SKM-1 treated with dmso at 0.1 percent for 144 hours (cell line): ENCODE measurements around the gene RSRC2.
"Not testable (repeated sequence)": the region's sequence is repeated elsewhere in the genome, so short reads cannot be mapped to it uniquely, and the experiment has no call there.

Experiments used
- DNase-seq: peaks from one replicate; lab custom pipeline; 2025; ENCODE audit not compliant: unreplicated experiment; lab: John Stamatoyannopoulos, UW

RSRC2 gene, protein sequence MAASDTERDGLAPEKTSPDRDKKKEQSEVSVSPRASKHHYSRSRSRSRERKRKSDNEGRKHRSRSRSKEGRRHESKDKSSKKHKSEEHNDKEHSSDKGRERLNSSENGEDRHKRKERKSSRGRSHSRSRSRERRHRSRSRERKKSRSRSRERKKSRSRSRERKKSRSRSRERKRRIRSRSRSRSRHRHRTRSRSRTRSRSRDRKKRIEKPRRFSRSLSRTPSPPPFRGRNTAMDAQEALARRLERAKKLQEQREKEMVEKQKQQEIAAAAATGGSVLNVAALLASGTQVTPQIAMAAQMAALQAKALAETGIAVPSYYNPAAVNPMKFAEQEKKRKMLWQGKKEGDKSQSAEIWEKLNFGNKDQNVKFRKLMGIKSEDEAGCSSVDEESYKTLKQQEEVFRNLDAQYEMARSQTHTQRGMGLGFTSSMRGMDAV

DNA sequence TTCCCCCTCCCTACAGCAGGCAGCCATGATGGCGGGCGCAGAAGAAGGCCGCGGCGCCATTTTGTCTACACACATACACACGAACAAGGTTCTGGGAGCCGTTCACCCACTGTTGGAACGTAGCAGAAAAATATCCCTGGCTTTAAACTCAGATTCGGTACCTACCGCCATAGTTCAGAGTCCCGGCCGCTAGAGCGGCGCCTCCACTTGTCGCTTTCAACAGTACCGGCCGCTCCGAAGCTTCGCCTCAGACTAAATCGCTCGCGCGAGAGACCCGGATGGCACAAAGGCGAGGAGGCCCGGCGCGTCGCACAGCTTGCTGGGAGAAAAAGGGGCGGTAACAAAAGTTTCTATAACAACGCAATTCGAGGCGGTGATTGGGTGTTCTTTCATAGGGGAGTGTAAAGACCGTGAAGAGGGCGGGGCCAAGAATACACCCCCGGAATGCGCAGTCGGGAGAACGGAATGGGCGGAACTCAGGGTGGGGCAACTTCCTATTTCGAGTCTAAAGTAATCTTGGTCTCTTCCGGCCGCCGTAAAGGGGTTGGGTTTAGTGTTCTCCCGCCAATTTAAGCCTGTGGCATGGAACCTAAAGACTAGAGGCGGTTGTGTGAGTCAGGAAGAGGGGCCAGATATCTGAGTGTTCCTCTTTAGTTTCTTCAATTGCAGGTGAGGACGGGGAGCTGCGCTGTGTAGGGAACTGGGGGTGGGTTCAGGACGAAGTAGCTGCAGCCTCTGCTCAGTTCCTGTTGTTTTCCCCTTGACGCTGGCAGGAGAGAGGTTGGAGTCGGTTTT lies at the start of gene RSRC2, which contains the start of gene KNTC1:
Gene RSRC2 (minus strand): TSS at position 254 of the 795 bp plus-strand sequence. CDS start 83 bp downstream, at position 171.
Gene KNTC1 (plus strand): TSS at position 567 of the 795 bp plus-strand sequence. CDS start 2,815 bp downstream, outside the sequence.
- DNase-seq: peak; percentile 93

DNA sequence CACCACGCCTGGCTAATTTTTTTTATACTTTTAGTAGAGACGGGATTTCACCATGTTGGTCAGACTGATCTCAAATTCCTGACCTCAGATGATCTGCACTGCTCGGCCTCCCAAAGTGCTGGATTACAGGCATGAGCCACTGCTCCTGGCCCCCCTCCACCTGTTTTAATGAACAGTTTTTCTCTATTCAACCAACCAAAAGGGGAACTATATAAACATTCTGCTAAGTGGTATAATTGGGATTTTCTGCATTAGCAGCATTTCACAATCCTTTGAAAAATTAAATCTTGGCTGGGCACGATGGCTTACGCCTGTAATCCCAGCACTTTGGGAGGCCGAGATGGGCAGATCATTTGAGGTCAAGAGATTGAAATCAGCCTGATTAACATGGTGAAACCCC lies 45.1 kb upstream of the RSRC2 start:
- no peak for DNase-seq

GRCh38 chr12:122570006-122570405 lies 43.3 kb upstream of the RSRC2 start:
- DNase-seq: not testable (repeated sequence)

DNA sequence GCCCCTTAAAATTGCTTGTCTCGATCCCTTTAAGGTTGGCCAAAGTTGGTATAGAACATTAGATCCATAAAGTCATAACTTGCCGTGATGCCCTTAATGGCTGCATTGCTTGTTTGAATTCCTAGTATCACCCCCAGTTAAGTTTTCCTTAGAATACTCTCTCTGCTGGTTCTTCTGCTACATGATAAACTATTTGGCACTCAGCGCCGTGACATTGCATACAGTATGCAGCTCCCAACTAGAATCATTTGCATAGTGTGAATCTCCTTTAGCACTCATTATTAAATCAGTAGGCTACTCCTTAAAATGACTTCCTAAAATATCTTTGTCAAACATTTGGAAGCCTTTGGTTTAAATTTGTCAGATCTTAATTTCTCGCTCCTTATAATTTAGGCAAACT lies 42.6 kb upstream of the RSRC2 start:
- no peak for DNase-seq

DNA sequence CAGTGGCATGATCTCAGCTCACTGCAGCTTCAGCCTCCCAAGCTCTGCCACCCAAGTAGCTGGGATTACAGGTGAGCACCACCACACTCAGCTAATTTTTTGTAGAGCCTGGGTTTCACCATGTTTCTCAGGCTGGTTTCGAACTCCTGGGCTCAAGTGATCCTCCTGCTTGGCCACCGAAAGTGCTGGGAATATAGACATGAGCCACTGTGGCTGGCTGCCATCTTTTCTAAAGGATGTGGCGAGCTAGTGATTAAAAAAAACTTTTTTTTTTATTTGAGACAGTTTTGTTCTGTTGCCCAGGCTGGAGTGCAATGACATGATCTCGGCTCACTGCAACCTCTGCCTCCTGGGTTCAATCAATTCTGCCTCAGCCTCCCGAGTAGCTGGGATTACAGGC lies 40.1 kb upstream of the RSRC2 start:
- not testable (repeated sequence) for DNase-seq

DNA sequence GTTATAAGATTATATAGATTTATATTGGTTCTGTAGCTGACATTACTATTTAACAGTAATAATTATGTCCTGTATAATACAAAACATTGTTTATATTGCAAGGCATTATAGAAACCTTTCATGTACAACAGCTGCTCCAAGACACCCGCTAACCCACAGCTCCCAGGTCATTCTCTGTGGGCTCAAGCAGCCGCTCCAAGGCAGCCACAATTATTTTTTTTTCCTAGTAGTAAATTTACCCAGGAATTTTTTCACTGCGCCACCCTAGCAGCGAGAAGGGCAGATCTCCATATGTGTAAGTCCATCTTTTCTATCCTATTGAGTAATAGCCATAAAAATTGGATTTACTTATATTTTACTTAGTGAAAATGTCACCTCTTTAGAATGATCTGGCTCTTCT lies 36.6 kb upstream of the RSRC2 start:
- no peak for DNase-seq

- DNase-seq: no peak
Measured at GRCh38 chr12:122560138-122560537, 33.4 kb upstream of the RSRC2 start.

- no peak for DNase-seq
Measured at GRCh38 chr12:122558745-122559641, 32.3 kb upstream of the RSRC2 start.

DNA sequence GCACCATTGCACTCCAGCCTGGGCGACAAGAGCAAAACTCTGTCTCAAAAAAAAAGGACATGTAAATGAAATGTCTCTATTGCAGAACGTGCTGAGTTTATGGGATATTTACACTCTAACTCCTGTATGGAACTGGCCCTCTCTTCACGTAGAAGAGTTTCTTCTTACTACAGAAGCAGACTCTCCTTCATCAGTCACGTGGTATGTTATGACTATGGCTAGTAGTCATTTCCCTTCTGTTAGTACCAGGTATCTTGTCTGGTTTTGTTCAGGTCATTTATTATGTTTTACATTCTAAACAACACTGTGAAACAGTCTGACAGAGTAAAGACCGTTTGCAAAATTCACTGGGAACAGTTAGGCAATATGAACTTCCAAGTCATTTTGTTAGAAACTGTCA lies 20.6 kb upstream of the RSRC2 start:
- no peak for DNase-seq

GRCh38 chr12:122545855-122546254 lies 19.1 kb upstream of the RSRC2 start:
- no peak for DNase-seq

DNA sequence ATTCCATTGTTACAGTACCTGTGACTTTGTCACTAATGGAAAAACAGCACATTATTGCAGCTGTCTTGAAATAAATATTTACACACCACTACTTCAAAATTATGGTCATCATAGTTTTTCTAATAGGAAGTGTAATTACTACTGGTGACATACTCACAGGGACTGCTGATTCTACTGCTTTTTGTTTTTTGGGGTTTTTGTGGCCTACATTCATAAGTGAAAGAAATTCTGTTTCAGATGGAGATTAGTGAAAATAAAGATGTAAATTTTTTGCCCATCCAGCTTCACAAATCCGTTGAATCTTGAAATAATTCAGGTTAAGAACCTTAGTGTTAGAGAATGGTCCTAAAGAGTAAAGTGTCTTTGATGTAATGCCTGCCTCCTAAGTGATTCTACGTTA lies 17.8 kb upstream of the RSRC2 start:
- DNase-seq: no peak

DNA sequence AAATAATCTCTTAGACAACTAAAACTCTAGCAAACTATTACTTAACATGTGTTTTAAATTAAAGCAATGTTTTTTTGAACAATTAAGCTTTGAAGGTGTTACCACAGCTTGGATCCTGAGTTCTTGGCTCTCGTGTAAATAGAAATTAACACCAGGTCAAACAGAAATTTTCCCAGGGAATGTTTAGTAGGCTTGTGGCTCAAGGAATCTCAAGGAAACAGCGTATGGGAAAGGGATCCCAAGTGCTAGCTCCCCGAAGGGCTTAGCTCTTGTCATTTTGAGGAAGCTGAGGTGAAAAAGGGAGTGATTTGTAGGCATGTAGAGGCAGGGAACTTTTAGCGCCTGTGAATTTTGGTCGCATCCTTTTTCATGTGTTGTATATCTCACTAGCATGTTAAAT lies 11.8 kb upstream of the RSRC2 start:
- DNase-seq: no peak

DNA sequence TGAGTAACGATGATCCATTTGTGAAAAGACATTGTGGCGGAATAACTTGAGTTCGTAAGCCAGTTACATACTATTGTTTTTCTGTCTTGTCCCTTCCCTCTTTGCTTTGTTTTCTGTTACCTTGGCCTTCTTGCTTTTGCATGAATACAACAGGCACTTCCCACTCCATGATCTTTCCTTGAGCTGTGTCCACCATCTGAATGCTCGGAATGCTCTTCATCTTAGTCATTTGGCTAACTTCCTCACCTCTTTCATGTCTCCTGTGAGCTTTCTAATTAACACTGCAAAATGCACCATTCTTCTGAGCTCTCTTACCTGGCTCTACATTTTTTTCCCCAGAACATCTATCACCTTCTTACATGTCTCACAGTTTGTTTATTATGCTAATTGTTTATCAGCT lies 10.3 kb upstream of the RSRC2 start:
- DNase-seq: no peak

GRCh38 chr12:122533856-122534255 lies 7.1 kb upstream of the RSRC2 start:
- no peak for DNase-seq

DNA sequence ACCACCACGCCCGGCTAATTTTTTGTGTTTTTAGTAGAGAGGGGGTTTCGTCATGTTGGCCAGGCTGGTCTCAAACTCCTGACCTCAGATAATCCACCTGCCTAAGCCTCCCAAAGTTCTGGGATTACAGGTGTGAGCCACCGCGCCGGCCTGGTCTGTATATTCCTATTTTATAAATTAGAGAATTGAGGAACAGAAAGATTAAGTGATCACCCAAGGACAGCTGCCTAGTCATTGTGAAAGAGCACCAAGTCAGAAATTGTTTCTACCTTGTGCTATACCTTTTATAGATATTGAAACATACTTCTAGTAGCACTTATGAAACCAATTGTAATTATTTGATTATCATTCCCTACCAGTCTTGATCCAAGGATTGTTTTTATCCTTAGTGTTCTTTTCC lies 2.3 kb upstream of the RSRC2 start:
- no peak for DNase-seq

DNA sequence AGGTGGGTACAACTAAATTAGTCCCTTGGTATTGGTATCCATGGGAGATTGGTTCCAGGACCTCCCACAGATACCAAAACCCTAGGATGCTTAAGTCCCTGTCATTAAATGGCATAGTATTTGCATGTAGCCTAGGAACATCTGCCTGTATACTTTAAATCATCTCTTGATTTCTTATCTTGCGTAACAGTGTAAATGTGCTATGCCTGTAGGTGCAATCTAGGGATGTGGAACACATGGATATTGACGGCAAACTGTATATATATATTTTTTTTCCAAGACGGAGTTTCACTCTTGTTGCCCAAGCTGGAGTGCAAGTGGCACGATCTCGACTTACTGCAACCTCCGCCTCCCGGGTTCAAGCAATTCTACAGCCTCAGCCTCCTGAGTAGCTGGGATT lies 1.8 kb upstream of the RSRC2 start:
- no peak for DNase-seq

DNA sequence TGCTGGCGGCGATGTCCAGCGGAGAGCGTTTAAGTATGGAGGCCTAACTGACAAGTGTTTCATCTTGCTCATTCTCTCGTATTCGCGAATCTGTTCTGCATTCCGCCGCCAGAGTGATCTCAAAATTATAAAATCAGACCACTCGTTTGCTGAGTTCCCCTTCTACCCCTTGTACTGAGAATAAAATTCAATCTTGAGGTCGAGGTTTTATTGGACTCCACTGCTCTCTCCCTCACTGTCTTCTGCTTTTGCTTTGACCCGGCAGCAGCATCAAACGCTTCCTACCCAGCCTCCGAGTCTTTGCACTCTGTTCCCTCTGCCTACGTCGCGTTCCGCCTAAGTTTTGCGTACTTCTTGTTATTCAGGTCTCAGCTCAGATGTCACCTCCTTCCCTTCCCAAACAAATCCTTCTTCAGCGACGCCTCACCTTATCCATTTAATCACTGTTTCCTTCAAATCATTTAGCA lies 775 bp upstream of the RSRC2 start:
- DNase-seq: no peak

- no peak for DNase-seq
Measured at GRCh38 chr12:122523846-122524718, 2.7 kb downstream of the RSRC2 start.

- DNase-seq: no peak
Measured at GRCh38 chr12:122523280-122523679, 3.5 kb downstream of the RSRC2 start.

GRCh38 chr12:122520676-122521075 lies 6.1 kb downstream of the RSRC2 start:
- no peak for DNase-seq
